LNCAP (cell line): Measurements from ENCODE around the gene ZNF536.

Experiments used
- TF ChIP-seq, protein P1 (sequence below): fragments of 450-650 bp; IDR thresholded peaks from 2 replicates; pipeline ENCODE4 v1.5.1; 2017; ENCODE audit warnings: mild to moderate bottlenecking

Gene ZNF536

DNA sequence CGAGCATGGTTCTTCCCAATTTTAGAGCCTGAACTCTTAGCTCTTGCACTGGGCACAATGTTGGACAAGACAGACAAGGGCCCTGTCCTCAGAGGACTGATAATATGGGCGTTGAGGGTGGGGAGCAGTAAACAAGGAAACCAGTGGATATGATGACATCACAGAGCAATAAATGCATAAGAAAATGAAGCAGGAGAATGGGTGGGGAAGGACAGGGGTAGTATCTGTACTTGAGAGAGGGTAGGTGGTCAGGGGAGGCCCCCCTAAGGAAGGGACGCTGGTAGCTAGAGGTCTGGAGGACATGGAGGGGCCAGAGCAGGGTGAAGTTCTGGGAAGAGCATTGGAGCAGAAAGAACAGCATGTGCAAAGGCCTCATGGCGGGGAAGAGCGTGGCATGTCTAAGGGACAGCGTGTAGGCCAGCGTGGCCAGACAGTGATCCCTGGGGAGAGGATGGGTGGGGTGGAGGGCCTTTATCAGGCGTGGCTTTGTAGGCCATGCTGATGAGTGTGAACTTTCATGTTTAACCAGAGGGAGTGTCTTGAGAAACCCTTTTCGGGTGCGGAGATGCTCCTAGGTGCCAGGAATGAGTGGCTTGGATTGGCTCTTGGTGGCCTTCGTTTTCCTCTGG, 15.1 kb upstream of the ZNF536 start:
- TF ChIP-seq, protein P1, sequence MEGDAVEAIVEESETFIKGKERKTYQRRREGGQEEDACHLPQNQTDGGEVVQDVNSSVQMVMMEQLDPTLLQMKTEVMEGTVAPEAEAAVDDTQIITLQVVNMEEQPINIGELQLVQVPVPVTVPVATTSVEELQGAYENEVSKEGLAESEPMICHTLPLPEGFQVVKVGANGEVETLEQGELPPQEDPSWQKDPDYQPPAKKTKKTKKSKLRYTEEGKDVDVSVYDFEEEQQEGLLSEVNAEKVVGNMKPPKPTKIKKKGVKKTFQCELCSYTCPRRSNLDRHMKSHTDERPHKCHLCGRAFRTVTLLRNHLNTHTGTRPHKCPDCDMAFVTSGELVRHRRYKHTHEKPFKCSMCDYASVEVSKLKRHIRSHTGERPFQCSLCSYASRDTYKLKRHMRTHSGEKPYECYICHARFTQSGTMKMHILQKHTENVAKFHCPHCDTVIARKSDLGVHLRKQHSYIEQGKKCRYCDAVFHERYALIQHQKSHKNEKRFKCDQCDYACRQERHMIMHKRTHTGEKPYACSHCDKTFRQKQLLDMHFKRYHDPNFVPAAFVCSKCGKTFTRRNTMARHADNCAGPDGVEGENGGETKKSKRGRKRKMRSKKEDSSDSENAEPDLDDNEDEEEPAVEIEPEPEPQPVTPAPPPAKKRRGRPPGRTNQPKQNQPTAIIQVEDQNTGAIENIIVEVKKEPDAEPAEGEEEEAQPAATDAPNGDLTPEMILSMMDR: no peak

DNA sequence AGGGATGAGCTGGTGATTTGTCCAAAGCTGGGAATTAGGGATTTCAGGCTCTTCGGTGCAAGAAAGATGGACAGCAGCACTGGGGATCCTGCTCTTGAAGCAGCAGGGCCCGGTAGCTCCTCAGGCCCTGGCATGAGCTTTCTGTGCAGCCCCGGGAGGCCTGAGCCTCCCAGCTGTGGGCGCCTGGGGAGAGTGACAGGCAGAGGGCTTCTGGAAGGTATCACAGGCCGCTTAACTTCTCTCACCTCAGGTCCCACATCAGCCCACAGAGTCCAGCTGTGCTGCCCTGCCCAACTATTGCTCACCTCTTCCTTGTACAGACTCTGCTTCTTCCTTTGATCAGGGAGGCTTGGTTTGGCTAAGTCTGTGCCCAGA, 14.6 kb upstream of the ZNF536 start:
- TF ChIP-seq, protein P1: no peak

DNA sequence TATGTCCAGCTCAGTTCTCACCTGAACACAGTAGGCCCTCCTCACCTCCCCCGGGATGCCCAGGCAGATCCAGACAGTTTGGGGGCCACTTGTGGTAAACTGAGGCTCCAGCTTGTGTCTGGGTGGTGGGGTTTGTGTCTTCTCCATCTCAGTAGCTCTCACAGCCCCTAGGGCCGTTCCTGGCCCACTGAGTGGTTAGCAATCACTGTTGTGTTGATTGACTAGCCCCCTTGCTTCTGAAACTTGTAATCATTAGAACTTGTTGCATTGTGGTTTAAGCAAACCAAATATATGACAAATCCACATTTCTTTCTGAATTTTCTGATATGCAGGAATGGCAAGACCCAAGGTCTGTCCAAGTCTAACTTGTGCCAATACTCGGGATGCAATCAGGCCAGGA, 13.9 kb upstream of the ZNF536 start:
- TF ChIP-seq, protein P1: no peak

DNA sequence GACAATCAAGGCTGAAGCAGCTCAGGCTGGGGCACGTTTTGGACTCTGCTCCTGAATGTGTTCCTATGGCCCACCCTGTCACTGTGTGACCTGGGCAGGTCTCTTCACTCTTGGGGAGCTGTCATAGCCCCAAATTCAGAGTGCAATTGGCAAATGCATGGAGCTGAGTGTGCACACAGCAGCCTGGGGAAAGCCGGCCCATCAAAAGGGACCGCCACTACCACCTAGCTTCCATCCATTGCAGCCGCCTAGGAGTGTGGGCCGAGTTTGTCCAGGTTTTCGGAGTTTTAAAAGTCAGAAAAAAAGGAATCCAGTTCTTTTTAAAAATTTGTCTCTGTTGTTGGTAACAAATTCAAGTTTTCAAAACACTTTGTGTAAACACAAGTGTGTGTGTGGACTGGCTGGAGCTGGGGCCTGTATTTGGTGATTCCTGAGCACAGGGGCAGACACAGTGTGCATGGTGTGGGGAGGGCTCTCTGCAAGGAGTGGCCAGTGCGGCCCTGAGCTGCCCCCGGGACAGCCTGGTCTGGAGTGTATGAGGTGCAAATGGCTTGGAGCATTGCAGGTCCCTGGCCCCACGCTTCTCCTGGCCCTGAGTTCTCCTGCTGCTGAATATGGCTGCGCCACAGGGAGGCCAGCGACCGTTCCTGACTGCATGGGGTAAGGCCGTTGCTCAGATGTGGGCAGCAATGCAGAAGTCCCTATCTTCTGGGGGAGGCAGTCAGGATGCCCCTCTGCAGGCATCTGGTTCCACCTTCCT, 13.2 kb upstream of the ZNF536 start:
- TF ChIP-seq, protein P1: no peak

DNA sequence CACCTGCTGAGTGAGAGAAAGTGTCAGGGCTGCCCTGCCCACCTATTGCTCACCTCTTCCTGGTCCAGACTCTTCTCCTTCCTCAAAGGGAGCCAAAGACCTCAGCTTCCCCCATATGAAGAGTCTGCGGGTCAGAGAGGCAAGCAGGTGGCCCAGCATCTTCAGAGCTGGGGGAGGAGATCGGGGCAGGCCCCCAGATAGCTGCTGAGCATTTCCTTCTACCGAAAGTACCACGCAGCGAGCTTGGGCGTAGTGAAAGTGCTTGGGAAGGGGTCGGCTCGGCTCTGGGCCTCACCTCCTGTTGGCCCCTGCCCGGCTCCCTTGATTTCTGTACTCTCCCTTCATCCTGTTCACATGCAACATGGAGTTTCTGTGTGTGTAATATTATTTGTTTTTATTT, 12.2 kb upstream of the ZNF536 start:
- TF ChIP-seq, protein P1: no peak

DNA sequence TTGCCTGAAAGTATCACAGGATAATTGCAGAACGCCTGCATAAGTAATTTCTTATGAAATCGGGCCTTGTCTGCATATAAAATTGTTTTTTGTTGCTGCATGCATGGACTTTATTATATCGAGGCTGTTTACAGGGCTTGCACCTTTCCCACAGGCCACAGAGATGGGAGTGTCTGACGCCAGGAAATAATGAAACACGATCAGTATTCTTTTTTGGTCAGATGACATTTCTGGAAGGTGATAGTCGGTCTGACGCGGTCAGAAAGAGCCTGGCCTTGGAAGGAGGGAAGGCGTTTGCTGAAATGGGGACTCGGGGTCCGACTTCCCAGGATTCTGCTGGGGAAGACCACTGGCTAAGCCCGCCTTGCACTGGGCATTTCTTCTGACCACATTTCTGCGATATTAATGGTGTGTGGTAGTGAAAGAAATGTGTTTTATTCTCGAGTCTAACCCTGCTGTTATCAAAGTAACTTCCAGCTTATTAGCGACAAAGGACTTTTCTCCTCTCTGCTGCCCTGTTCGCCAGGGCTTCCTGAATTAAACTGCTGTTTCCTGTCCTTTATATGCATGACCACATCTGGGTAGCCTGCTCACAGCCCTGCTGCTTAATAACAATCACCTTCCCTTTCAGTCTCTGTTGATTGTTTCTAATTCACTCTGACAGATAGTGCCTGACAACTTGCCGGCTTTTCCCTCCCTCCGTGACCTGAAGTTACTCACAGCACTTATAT, 11.6 kb upstream of the ZNF536 start:
- TF ChIP-seq, protein P1: no peak

DNA sequence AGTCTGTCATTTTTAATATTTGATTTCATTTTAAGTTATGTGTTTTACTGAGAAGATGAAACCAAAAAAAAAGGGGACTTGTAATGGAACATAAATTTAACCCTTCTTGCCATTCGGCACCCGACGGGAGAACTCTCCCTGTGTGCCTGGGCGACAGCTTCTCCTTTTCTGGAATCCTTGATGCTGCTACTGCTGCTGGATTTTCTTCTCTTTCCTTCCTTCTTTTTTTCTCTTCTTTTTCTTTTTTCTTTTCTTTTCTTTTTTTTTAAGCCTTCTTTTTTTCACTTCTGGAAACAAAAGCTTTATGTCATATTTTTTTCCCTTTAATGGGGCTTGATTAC, 11.1 kb upstream of the ZNF536 start:
- TF ChIP-seq, protein P1: no peak
